Lower leg skin (tissue), 3 donors: ENCODE data around the gene USP31.

Source experiments
- POLR2A ChIP-seq, 2 donors: fragments of 450-650 bp; IDR thresholded peaks; one replicate each; pipeline ENCODE4 v1.6.1; 2016 to 2017; ENCODE audit warnings: antibody characterized with exemption in 2 of 2, mild to moderate bottlenecking in 1 of 2, moderate library complexity in 1 of 2
- TF ChIP-seq, protein P1 (sequence below), 3 donors: fragments of 450-650 bp; IDR thresholded peaks; one replicate each; pipeline ENCODE4 v1.5.1; 2016; ENCODE audit warnings: antibody characterized with exemption in 3 of 3, mild to moderate bottlenecking in 3 of 3, moderate library complexity in 2 of 3

DNA sequence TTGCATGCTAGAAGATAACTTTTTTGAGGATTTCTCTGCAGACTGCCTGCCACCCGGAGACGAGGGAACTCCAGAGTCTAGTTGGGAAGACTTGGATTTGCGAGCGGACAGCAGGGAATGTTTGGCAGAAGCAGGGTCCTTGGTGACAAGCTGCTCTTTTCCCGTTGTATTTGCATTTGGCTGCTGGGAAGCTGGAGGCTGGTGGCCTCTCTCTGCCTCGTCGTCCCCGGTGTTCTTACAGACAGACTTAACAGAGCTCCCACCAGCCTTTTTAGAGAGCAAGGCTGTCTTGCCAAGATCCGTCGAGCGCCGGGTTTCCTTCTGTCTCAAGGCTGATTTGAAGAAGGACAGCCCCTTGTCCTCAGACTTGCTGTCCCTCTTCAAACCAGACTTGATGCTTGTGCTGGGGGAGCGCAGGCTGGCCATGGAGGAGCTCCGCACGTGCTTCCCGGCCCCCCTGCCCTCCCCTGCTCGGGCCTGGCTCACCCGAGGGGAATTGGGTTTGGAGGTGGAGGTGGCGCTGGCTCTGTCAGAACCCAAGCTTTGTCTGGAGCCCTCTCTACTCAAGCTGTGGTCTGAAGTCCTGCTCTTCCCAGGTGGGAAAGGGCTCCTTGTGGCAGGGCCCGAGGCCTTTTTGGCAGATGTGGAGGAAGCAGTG is 81.0 kb downstream of the USP31 start:
- TF ChIP-seq, protein P1, sequence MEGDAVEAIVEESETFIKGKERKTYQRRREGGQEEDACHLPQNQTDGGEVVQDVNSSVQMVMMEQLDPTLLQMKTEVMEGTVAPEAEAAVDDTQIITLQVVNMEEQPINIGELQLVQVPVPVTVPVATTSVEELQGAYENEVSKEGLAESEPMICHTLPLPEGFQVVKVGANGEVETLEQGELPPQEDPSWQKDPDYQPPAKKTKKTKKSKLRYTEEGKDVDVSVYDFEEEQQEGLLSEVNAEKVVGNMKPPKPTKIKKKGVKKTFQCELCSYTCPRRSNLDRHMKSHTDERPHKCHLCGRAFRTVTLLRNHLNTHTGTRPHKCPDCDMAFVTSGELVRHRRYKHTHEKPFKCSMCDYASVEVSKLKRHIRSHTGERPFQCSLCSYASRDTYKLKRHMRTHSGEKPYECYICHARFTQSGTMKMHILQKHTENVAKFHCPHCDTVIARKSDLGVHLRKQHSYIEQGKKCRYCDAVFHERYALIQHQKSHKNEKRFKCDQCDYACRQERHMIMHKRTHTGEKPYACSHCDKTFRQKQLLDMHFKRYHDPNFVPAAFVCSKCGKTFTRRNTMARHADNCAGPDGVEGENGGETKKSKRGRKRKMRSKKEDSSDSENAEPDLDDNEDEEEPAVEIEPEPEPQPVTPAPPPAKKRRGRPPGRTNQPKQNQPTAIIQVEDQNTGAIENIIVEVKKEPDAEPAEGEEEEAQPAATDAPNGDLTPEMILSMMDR (IDR thresholded peaks at IDR 0.05): no peak
- TF ChIP-seq POLR2A (IDR thresholded peaks at IDR 0.05): no peak
